ENCODE measurements around the gene UBE2E2. TPM values are rescaled to one million over a fixed set of nuclear protein-coding genes. Genes with fewer than 3 reads are reported as not detected.

UBE2E2 gene
- total RNA-seq, 3 donors from 2014 or later (not counting 1 experiment from before 2014, with no cell fraction given), result 4.8 to 6.1 (median 5.3) TPM

- H3K27ac Mint-ChIP-seq, result no peak overlapping the region
- no peak overlapping the region for H3K4me3 Mint-ChIP-seq
- H3K4me1 ChIP-seq (ENCODE audit: control insufficient read depth, insufficient read depth, low read length), result no peaks in the 10 kb centered on the region
- H3K27me3 Mint-ChIP-seq (ENCODE audit: low read depth in 2 of 2), result peaks cover 0 to 9% of the 10 kb centered on the region in 2 donors
- no peaks in the 10 kb centered on the region for H3K9me3 ChIP-seq (ENCODE audit: control insufficient read depth, insufficient read depth, low read length)
- no peaks in the 10 kb centered on the region for H3K27me3 ChIP-seq (ENCODE audit: control insufficient read depth, insufficient read depth, low read length)
- intact Hi-C loops (cut with micrococcal nuclease), result no loop called here
- 93% methylated on average over 3 of the region's 3 CpGs for WGBS (ENCODE audit: insufficient coverage)
- TF ChIP-seq CTCF (IDR thresholded peaks at IDR 0.05), result no peak
- H3K4me3 ChIP-seq (ENCODE audit: low read length), result no peak overlapping the region
- H3K36me3 Mint-ChIP-seq, result no peaks in the 10 kb centered on the region
- no peak overlapping the region for H3K27ac ChIP-seq (ENCODE audit: low read length)
- no peak for DNase-seq
- H3K4me1 Mint-ChIP-seq, result no peaks in the 10 kb centered on the region
- H3K36me3 ChIP-seq (ENCODE audit: control insufficient read depth, insufficient read depth, low read length), result no peaks in the 10 kb centered on the region
- H3K9me3 Mint-ChIP-seq, result peaks cover 0 to 2% of the 10 kb centered on the region in 2 donors
- ATAC-seq, result no peak
Observed at GRCh38 chr3:23573827-23574226, 370.7 kb downstream of the UBE2E2 start.

DNA sequence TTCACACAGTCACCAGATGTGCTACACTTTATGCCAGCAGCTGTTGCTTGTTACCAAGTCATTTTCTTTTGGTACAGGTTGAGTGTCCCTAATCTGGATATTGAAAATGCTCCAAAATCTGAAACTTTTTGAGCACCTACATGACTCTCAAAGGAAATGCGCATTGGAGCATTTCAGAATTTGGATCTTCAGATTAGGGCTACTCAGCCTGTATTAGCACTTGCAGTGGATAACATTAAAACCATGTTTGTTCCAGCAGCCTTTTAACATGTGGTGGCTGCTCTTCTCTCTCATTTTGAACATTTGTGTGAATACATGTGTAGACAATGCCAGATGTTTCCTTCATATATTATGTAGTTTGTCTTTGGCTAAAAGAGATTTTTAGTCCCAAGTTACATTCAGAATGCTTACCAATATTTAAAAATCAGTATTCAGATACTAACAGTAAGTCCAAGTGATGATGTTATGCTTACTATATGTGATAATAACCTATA lies 371.7 kb downstream of the UBE2E2 start:
- Histone ChIP-seq H3K27me3 (ENCODE audit: control insufficient read depth, insufficient read depth, low read length) (no peaks in the 10 kb centered on the region), H3K4me3 (ENCODE audit: low read length) (no peak overlapping the region), H3K4me1 (ENCODE audit: control insufficient read depth, insufficient read depth, low read length) (no peaks in the 10 kb centered on the region), H3K36me3 (ENCODE audit: control insufficient read depth, insufficient read depth, low read length) (no peaks in the 10 kb centered on the region), H3K27ac (ENCODE audit: low read length) (no peak overlapping the region), H3K9me3 (ENCODE audit: control insufficient read depth, insufficient read depth, low read length) (no peaks in the 10 kb centered on the region)
- Mint-ChIP-seq H3K27me3 (ENCODE audit: low read depth in 2 of 2) (peaks cover 0 to 9% of the 10 kb centered on the region in 2 donors), H3K27ac (no peak overlapping the region), H3K36me3 (no peaks in the 10 kb centered on the region), H3K4me1 (no peaks in the 10 kb centered on the region), H3K9me3 (peaks cover 0 to 2% of the 10 kb centered on the region in 2 donors), H3K4me3 (no peak overlapping the region)
- no peak for TF ChIP-seq CTCF (IDR thresholded peaks at IDR 0.05)
- 93% methylated on average over 1 of the region's 1 CpG for WGBS (ENCODE audit: insufficient coverage)
- ATAC-seq (no peak), DNase-seq (no peak)
- intact Hi-C loops (cut with micrococcal nuclease), result no loop called here

GRCh38 chr3:23575697-23576096 lies 372.6 kb downstream of the UBE2E2 start:
- no peak for ATAC-seq

More at GRCh38 chr3:23575697-23576096, 372.6 kb downstream of the UBE2E2 start:
- no peak for DNase-seq
- 97% methylated on average over 3 of the region's 3 CpGs for WGBS (ENCODE audit: insufficient coverage)
- Histone ChIP-seq H3K27ac (ENCODE audit: low read length) (no peak overlapping the region), H3K4me3 (ENCODE audit: low read length) (no peak overlapping the region), H3K36me3 (ENCODE audit: control insufficient read depth, insufficient read depth, low read length) (no peaks in the 10 kb centered on the region), H3K9me3 (ENCODE audit: control insufficient read depth, insufficient read depth, low read length) (no peaks in the 10 kb centered on the region), H3K4me1 (ENCODE audit: control insufficient read depth, insufficient read depth, low read length) (no peaks in the 10 kb centered on the region), H3K27me3 (ENCODE audit: control insufficient read depth, insufficient read depth, low read length) (no peaks in the 10 kb centered on the region)
- peaks cover 0 to 2% of the 10 kb centered on the region in 2 donors for H3K9me3 Mint-ChIP-seq
- no peak overlapping the region for H3K27ac Mint-ChIP-seq
- TF ChIP-seq CTCF (IDR thresholded peaks at IDR 0.05), result no peak
- H3K27me3 Mint-ChIP-seq (ENCODE audit: low read depth in 2 of 2), result peaks cover 0 to 9% of the 10 kb centered on the region in 2 donors
- H3K4me3 Mint-ChIP-seq, result no peak overlapping the region
- no peaks in the 10 kb centered on the region for H3K4me1 Mint-ChIP-seq
- no peaks in the 10 kb centered on the region for H3K36me3 Mint-ChIP-seq
- intact Hi-C loops (cut with micrococcal nuclease), result no loop called here

Data from natural killer cell (primary cell).